HepG2 (cell line): ENCODE results near the gene TMEM44. TPM values are rescaled to one million over a fixed set of nuclear protein-coding genes. Genes with fewer than 3 reads are reported as not detected.

Experiments used
- ADNP ChIP-seq: sonication (generic); formaldehyde crosslinking; IDR thresholded peaks from 2 replicates; pipeline ENCODE4 v1.4.0; 2020; ENCODE audit warnings: missing genetic modification reagents
- ARNTL ChIP-seq: sonication (generic); formaldehyde crosslinking; IDR thresholded peaks from 2 replicates; pipeline ENCODE4 v1.4.0; 2020; ENCODE audit warnings: mild to moderate bottlenecking, missing genetic modification reagents
- CEBPB ChIP-seq: IDR thresholded peaks from 2 replicates; pipeline ENCODE4 v1.6.1; 2011; ENCODE audit warnings: low read depth, low read length, improper control_type of control experiment, borderline replicate concordance
- ESRRA ChIP-seq: sonication (generic); formaldehyde crosslinking; IDR thresholded peaks from 2 replicates; pipeline ENCODE4 v1.5.1; 2020; ENCODE audit warnings: mild to moderate bottlenecking, low read depth, missing genetic modification reagents
- NCOA2 ChIP-seq: sonication (generic); formaldehyde crosslinking; IDR thresholded peaks from 2 replicates; pipeline ENCODE4 v1.8.0; 2022; ENCODE audit warnings: inconsistent platforms
- NR2C2 ChIP-seq: sonication (generic); formaldehyde crosslinking; IDR thresholded peaks from 2 replicates; pipeline ENCODE4 v1.4.0; 2020; ENCODE audit warnings: missing genetic modification reagents, mild to moderate bottlenecking, moderate library complexity, borderline replicate concordance
- POLR2A ChIP-seq, 2 experiments: IDR thresholded peaks; 2 replicates each; pipeline ENCODE4 v1.6.1; 2011; ENCODE audit warnings: low read depth in 2 of 2, low read length in 2 of 2, mild to moderate bottlenecking in 1 of 2, moderate library complexity in 1 of 2; ENCODE audit not compliant: insufficient read depth in 1 of 2
- RFXAP ChIP-seq: sonication (generic); formaldehyde crosslinking; IDR thresholded peaks from 2 replicates; pipeline ENCODE4 v1.4.0; 2020; ENCODE audit warnings: missing genetic modification reagents, borderline replicate concordance
- TBX2 ChIP-seq: sonication (generic); formaldehyde crosslinking; IDR thresholded peaks from 2 replicates; pipeline ENCODE4 v1.5.0; 2020; ENCODE audit warnings: missing genetic modification reagents, mild to moderate bottlenecking, borderline replicate concordance
- ZNF124 ChIP-seq: sonication (generic); formaldehyde crosslinking; IDR thresholded peaks from 2 replicates; pipeline ENCODE4 v1.4.0; 2020; ENCODE audit warnings: missing genetic modification reagents
- ZNF546 ChIP-seq: sonication (generic); formaldehyde crosslinking; conservative IDR thresholded peaks from 2 replicates; pipeline ENCODE4 v1.8.1; 2023; ENCODE audit warnings: mild to moderate bottlenecking, missing genetic modification reagents
- ZSCAN29 ChIP-seq: sonication (generic); formaldehyde crosslinking; conservative IDR thresholded peaks from 2 replicates; pipeline ENCODE4 v1.4.0; 2020; ENCODE audit warnings: mild to moderate bottlenecking, missing genetic modification reagents
- polyA plus RNA-seq, 8 experiments: library from polyadenylated mRNA; depleted of rRNA in 3 of 8; stranded (reverse) in 7 of 8; unstranded in 1 of 8; fragments of >200 nt; fragmentation: Illumina TruSeq in 4 of 8; extraction: Trizol in 4 of 8; gene quantifications; 2 replicates each; pipeline versions ENCODE4 v1.2.1 to v1.2.3, GENCODE V29; 2011 to 2016; ENCODE audit warnings: low read depth in 4 of 8, missing spikeins in 1 of 8, mixed read lengths in 1 of 8; ENCODE audit not compliant: insufficient read depth in 1 of 8
- total RNA-seq, 5 experiments: library from RNA; depleted of rRNA; stranded (reverse); fragments of >200 nt; fragmentation: Illumina TruSeq; extraction: Trizol; gene quantifications; 2 replicates each; pipeline ENCODE4 v1.2.3, GENCODE V29; 2016; ENCODE audit warnings: low read depth in 1 of 5
- TF ChIP-seq, protein P1 (sequence below): sonication (generic); formaldehyde crosslinking; IDR thresholded peaks from 2 replicates; pipeline ENCODE4 v1.5.0; 2020; ENCODE audit warnings: mild to moderate bottlenecking, missing genetic modification reagents
- TF ChIP-seq, protein P2 (sequence below): sonication (generic); formaldehyde crosslinking; IDR thresholded peaks from 2 replicates; pipeline ENCODE4 v1.4.0; 2020; ENCODE audit warnings: missing genetic modification reagents, borderline replicate concordance
- TF ChIP-seq, protein P3 (sequence below): sonication (generic); formaldehyde crosslinking; IDR thresholded peaks from 2 replicates; pipeline ENCODE4 v1.4.0; 2020; ENCODE audit warnings: missing genetic modification reagents
- TF ChIP-seq, protein P4 (sequence below): sonication (generic); formaldehyde crosslinking; IDR thresholded peaks from 2 replicates; pipeline ENCODE4 v1.4.0; 2020; ENCODE audit warnings: missing genetic modification reagents, borderline replicate concordance

Gene TMEM44
- total and polyA plus RNA-seq, 2 of the 13 experiments (the other 11 are each of a cell fraction or from before 2014, with no cell fraction given): 7.3 to 13.8 TPM

DNA sequence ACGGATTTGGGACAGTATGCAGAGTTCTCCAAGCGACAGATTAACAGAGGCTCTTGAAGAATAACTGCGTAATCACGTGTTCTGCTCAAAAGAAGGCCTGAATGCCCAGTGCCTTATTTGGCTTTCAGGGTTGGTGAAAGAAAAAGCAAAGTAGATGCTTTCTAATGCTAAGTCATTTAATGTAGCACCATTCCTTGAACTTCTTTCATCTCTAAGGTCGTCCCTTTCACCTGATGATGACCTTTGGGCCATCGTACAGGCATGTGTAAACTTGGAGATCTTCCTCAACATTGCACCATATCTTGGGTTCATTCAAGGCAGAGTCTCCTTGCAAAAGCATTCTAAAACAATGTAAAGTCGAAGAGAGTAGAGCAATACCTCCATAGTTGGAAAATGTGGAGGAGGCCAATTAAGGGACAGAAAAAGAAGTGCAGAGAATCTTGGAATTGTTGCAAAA lies 48.9 kb downstream of the TMEM44 start (continued):
- TF ChIP-seq ADNP (CRISPR knock-in tag) (no peak), ARNTL (CRISPR knock-in tag) (no peak), TBX2 (CRISPR knock-in tag) (no peak), POLR2A (IDR thresholded peaks at IDR 0.05; ENCODE audit: insufficient read depth in 1 of 2, low read depth in 2 of 2, low read length in 2 of 2) (no peak), ZNF546 (CRISPR knock-in tag) (no peak), RFXAP (no peak), NR2C2 (CRISPR knock-in tag) (0 out of 2 replicates have a peak, but pooled peaks have one; percentile 11), ZSCAN29 (CRISPR knock-in tag) (no peak; the same call in 1 of the 2 replicates), ESRRA (CRISPR knock-in tag) (no peak), NCOA2 (CRISPR knock-in tag) (0 out of 2 replicates have a peak, but pooled peaks have one; percentile 1), ZNF124 (CRISPR knock-in tag) (no peak), CEBPB (peak; percentile 47; the same call in 1 of the 2 replicates)
- TF ChIP-seq, protein P1, sequence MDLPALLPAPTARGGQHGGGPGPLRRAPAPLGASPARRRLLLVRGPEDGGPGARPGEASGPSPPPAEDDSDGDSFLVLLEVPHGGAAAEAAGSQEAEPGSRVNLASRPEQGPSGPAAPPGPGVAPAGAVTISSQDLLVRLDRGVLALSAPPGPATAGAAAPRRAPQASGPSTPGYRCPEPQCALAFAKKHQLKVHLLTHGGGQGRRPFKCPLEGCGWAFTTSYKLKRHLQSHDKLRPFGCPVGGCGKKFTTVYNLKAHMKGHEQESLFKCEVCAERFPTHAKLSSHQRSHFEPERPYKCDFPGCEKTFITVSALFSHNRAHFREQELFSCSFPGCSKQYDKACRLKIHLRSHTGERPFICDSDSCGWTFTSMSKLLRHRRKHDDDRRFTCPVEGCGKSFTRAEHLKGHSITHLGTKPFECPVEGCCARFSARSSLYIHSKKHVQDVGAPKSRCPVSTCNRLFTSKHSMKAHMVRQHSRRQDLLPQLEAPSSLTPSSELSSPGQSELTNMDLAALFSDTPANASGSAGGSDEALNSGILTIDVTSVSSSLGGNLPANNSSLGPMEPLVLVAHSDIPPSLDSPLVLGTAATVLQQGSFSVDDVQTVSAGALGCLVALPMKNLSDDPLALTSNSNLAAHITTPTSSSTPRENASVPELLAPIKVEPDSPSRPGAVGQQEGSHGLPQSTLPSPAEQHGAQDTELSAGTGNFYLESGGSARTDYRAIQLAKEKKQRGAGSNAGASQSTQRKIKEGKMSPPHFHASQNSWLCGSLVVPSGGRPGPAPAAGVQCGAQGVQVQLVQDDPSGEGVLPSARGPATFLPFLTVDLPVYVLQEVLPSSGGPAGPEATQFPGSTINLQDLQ: 0 out of 2 replicates have a peak, but pooled peaks have one; percentile 0
- TF ChIP-seq, protein P2, sequence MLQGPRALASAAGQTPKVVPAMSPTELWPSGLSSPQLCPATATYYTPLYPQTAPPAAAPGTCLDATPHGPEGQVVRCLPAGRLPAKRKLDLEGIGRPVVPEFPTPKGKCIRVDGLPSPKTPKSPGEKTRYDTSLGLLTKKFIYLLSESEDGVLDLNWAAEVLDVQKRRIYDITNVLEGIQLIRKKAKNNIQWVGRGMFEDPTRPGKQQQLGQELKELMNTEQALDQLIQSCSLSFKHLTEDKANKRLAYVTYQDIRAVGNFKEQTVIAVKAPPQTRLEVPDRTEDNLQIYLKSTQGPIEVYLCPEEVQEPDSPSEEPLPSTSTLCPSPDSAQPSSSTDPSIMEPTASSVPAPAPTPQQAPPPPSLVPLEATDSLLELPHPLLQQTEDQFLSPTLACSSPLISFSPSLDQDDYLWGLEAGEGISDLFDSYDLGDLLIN (CRISPR knock-in tag): no peak
- TF ChIP-seq, protein P3, sequence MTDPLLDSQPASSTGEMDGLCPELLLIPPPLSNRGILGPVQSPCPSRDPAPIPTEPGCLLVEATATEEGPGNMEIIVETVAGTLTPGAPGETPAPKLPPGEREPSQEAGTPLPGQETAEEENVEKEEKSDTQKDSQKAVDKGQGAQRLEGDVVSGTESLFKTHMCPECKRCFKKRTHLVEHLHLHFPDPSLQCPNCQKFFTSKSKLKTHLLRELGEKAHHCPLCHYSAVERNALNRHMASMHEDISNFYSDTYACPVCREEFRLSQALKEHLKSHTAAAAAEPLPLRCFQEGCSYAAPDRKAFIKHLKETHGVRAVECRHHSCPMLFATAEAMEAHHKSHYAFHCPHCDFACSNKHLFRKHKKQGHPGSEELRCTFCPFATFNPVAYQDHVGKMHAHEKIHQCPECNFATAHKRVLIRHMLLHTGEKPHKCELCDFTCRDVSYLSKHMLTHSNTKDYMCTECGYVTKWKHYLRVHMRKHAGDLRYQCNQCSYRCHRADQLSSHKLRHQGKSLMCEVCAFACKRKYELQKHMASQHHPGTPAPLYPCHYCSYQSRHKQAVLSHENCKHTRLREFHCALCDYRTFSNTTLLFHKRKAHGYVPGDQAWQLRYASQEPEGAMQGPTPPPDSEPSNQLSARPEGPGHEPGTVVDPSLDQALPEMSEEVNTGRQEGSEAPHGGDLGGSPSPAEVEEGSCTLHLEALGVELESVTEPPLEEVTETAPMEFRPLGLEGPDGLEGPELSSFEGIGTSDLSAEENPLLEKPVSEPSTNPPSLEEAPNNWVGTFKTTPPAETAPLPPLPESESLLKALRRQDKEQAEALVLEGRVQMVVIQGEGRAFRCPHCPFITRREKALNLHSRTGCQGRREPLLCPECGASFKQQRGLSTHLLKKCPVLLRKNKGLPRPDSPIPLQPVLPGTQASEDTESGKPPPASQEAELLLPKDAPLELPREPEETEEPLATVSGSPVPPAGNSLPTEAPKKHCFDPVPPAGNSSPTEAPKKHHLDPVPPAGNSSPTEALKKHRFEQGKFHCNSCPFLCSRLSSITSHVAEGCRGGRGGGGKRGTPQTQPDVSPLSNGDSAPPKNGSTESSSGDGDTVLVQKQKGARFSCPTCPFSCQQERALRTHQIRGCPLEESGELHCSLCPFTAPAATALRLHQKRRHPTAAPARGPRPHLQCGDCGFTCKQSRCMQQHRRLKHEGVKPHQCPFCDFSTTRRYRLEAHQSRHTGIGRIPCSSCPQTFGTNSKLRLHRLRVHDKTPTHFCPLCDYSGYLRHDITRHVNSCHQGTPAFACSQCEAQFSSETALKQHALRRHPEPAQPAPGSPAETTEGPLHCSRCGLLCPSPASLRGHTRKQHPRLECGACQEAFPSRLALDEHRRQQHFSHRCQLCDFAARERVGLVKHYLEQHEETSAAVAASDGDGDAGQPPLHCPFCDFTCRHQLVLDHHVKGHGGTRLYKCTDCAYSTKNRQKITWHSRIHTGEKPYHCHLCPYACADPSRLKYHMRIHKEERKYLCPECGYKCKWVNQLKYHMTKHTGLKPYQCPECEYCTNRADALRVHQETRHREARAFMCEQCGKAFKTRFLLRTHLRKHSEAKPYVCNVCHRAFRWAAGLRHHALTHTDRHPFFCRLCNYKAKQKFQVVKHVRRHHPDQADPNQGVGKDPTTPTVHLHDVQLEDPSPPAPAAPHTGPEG (CRISPR knock-in tag): no peak
- TF ChIP-seq, protein P4, sequence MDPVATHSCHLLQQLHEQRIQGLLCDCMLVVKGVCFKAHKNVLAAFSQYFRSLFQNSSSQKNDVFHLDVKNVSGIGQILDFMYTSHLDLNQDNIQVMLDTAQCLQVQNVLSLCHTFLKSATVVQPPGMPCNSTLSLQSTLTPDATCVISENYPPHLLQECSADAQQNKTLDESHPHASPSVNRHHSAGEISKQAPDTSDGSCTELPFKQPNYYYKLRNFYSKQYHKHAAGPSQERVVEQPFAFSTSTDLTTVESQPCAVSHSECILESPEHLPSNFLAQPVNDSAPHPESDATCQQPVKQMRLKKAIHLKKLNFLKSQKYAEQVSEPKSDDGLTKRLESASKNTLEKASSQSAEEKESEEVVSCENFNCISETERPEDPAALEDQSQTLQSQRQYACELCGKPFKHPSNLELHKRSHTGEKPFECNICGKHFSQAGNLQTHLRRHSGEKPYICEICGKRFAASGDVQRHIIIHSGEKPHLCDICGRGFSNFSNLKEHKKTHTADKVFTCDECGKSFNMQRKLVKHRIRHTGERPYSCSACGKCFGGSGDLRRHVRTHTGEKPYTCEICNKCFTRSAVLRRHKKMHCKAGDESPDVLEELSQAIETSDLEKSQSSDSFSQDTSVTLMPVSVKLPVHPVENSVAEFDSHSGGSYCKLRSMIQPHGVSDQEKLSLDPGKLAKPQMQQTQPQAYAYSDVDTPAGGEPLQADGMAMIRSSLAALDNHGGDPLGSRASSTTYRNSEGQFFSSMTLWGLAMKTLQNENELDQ (CRISPR knock-in tag): no peak
